ENCODE data around the gene ST14. TPM values are rescaled to one million over a fixed set of nuclear protein-coding genes. Genes with fewer than 3 reads are reported as not detected.

Gene ST14
- total and polyA plus RNA-seq, 2 experiments from 2014 or later, result not detected

- TF ChIP-seq EZH2 (IDR thresholded peaks at IDR 0.05; ENCODE audit: insufficient read depth, poor library complexity, severe bottlenecking) (no peak), EZH2phosphoT487 (IDR thresholded peaks at IDR 0.05; ENCODE audit: insufficient read depth, low read depth) (no peak)
- Histone ChIP-seq H3K27ac (no peak overlapping the region), H3F3A (ENCODE audit: insufficient read depth) (no peaks in the 10 kb centered on the region), H3K9ac (no peak overlapping the region), H3K9me3 (ENCODE audit: low read depth) (no peaks in the 10 kb centered on the region), H3K4me1 (ENCODE audit: insufficient read depth) (no peaks in the 10 kb centered on the region), H3K9me2 (ENCODE audit: insufficient read depth) (no peaks in the 10 kb centered on the region), H3K36me3 (ENCODE audit: low read depth) (no peaks in the 10 kb centered on the region), H2AFZ (no peak overlapping the region), H3K4me2 (ENCODE audit: unreplicated experiment) (no peak overlapping the region), H3K27me3 (replicated peaks; ENCODE audit: insufficient read depth) (no peaks in the 10 kb centered on the region; the same call in 1 of the 2 replicates), H4K20me1 (ENCODE audit: insufficient read depth) (no peaks in the 10 kb centered on the region), H3K79me2 (ENCODE audit: insufficient read depth) (no peaks in the 10 kb centered on the region), H3K4me3 (no peak overlapping the region)
- in situ Hi-C loops (cut with MboI), result no loop called here
- 81 to 86% methylated on average over 4 of the region's 4 CpGs for WGBS, 2 experiments (ENCODE audit: low coverage in 1 of 2, low lambda C conversion rate in 2 of 2, missing lambda C conversion rate in 2 of 2)
- no peak for DNase-seq
These were observed 15.1 kb downstream of the ST14 start for GRCh38 chr11:130174642-130175041.

DNA sequence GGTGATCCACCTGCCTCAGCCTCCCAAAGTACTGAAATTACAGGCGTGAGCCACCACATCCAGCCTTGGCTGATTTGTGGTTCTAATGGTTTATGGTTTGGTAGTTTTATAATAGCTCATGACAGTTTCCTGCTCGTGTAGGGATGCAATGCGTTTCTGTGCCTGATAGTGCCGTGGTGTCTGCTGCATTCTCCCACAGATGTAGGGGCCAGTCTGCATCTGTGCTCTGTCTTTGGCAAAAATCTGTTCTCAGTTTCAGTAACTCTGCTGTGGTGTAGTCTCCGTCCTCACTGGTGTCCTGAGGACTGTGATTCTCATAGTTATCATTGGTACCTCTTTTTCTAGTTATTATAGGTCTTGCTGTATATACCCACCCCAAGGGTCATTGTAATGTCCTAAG, 16.3 kb downstream of the ST14 start:
- Histone ChIP-seq H3K27ac (no peak overlapping the region), H3K79me2 (ENCODE audit: insufficient read depth) (no peaks in the 10 kb centered on the region), H3K9me2 (ENCODE audit: insufficient read depth) (no peaks in the 10 kb centered on the region), H3K9ac (no peak overlapping the region), H3K4me1 (ENCODE audit: insufficient read depth) (no peaks in the 10 kb centered on the region), H3K27me3 (replicated peaks; ENCODE audit: insufficient read depth) (no peaks in the 10 kb centered on the region; the same call in 1 of the 2 replicates), H3K4me3 (no peak overlapping the region), H4K20me1 (ENCODE audit: insufficient read depth) (no peaks in the 10 kb centered on the region), H3K36me3 (ENCODE audit: low read depth) (no peaks in the 10 kb centered on the region), H3K9me3 (ENCODE audit: low read depth) (no peaks in the 10 kb centered on the region), H3K4me2 (ENCODE audit: unreplicated experiment) (no peak overlapping the region), H2AFZ (no peak overlapping the region), H3F3A (ENCODE audit: insufficient read depth) (no peaks in the 10 kb centered on the region)
- DNase-seq, result no peak
- TF ChIP-seq EZH2 (IDR thresholded peaks at IDR 0.05; ENCODE audit: insufficient read depth, poor library complexity, severe bottlenecking) (no peak), EZH2phosphoT487 (IDR thresholded peaks at IDR 0.05; ENCODE audit: insufficient read depth, low read depth) (no peak)
- WGBS, 2 experiments (ENCODE audit: low coverage in 1 of 2, low lambda C conversion rate in 2 of 2, missing lambda C conversion rate in 2 of 2), result 33 to 37% methylated on average over 5 of the region's 5 CpGs
- in situ Hi-C loops (cut with MboI), result no loop called here

- TF ChIP-seq EZH2phosphoT487 (IDR thresholded peaks at IDR 0.05; ENCODE audit: insufficient read depth, low read depth) (no peak), EZH2 (IDR thresholded peaks at IDR 0.05; ENCODE audit: insufficient read depth, poor library complexity, severe bottlenecking) (no peak)
- no peaks in the 10 kb centered on the region for H3K9me3 ChIP-seq (ENCODE audit: low read depth)
- no peaks in the 10 kb centered on the region for H3K79me2 ChIP-seq (ENCODE audit: insufficient read depth)
- no peak for DNase-seq
- no peak overlapping the region for H3K27ac ChIP-seq
- H3K4me3 ChIP-seq, result no peak overlapping the region
- 82 to 86% methylated on average over 10 of the region's 10 CpGs for WGBS, 2 experiments (ENCODE audit: low coverage in 1 of 2, low lambda C conversion rate in 2 of 2, missing lambda C conversion rate in 2 of 2)
- no peaks in the 10 kb centered on the region for H4K20me1 ChIP-seq (ENCODE audit: insufficient read depth)
- H3K4me1 ChIP-seq (ENCODE audit: insufficient read depth), result peaks cover 9% of the 10 kb centered on the region
- no peak overlapping the region for H3K9ac ChIP-seq
- H3K4me2 ChIP-seq (ENCODE audit: unreplicated experiment), result no peak overlapping the region
- no peaks in the 10 kb centered on the region for H3K27me3 ChIP-seq (replicated peaks; ENCODE audit: insufficient read depth)
- H2AFZ ChIP-seq, result no peak overlapping the region
- H3K36me3 ChIP-seq (ENCODE audit: low read depth), result no peaks in the 10 kb centered on the region
- in situ Hi-C loops (cut with MboI), result no loop called here
- H3F3A ChIP-seq (ENCODE audit: insufficient read depth), result no peaks in the 10 kb centered on the region; the same call in 1 of the 2 replicates
- H3K9me2 ChIP-seq (ENCODE audit: insufficient read depth), result no peaks in the 10 kb centered on the region
These were observed 18.2 kb downstream of the ST14 start for GRCh38 chr11:130177782-130178181.

- H2AFZ ChIP-seq, result no peak overlapping the region
- no peak overlapping the region for H3K4me2 ChIP-seq (ENCODE audit: unreplicated experiment)
- DNase-seq, result no peak
- H4K20me1 ChIP-seq (ENCODE audit: insufficient read depth), result no peaks in the 10 kb centered on the region
- H3K4me3 ChIP-seq, result no peak overlapping the region
- no peaks in the 10 kb centered on the region for H3K9me3 ChIP-seq (ENCODE audit: low read depth)
- no peaks in the 10 kb centered on the region for H3K36me3 ChIP-seq (ENCODE audit: low read depth)
- TF ChIP-seq EZH2phosphoT487 (IDR thresholded peaks at IDR 0.05; ENCODE audit: insufficient read depth, low read depth) (no peak), EZH2 (IDR thresholded peaks at IDR 0.05; ENCODE audit: insufficient read depth, poor library complexity, severe bottlenecking) (no peak)
- H3K79me2 ChIP-seq (ENCODE audit: insufficient read depth), result no peaks in the 10 kb centered on the region
- WGBS, 2 experiments (ENCODE audit: low coverage in 1 of 2, low lambda C conversion rate in 2 of 2, missing lambda C conversion rate in 2 of 2), result 47 to 50% methylated on average over 15 to 16 of the region's 16 CpGs
- peaks cover 9% of the 10 kb centered on the region for H3K4me1 ChIP-seq (ENCODE audit: insufficient read depth)
- H3K9ac ChIP-seq, result no peak overlapping the region
- H3K27me3 ChIP-seq (replicated peaks; ENCODE audit: insufficient read depth), result 0 out of 2 replicates have a peak, but pooled peaks cover 2% of the 10 kb centered on the region
- no peak overlapping the region for H3K27ac ChIP-seq
- no peaks in the 10 kb centered on the region; the same call in 1 of the 2 replicates for H3F3A ChIP-seq (ENCODE audit: insufficient read depth)
- no peaks in the 10 kb centered on the region for H3K9me2 ChIP-seq (ENCODE audit: insufficient read depth)
- in situ Hi-C loops (cut with MboI), result no loop called here
These were observed 19.1 kb downstream of the ST14 start for GRCh38 chr11:130178441-130179339.
